Stimulated activated CD4-positive, alpha-beta T cell treated with anti-CD3 and anti-CD28 coated beads, Interleukin-15, amount 100 ng/mL, for 1 hour (primary cell): ENCODE measurements around the gene MAP3K5.
"Not testable (repeated sequence)": the region's sequence is repeated elsewhere in the genome, so short reads cannot be mapped to it uniquely, and the experiment has no call there.

Source experiments
- DNase-seq, 2 donors: peaks; one replicate each; pipeline ENCODE4 v3.0.0-alpha.2; 2020; ENCODE audit warnings: low read depth in 1 of 2, low spot score in 1 of 2

The MAP3K5 gene

DNA sequence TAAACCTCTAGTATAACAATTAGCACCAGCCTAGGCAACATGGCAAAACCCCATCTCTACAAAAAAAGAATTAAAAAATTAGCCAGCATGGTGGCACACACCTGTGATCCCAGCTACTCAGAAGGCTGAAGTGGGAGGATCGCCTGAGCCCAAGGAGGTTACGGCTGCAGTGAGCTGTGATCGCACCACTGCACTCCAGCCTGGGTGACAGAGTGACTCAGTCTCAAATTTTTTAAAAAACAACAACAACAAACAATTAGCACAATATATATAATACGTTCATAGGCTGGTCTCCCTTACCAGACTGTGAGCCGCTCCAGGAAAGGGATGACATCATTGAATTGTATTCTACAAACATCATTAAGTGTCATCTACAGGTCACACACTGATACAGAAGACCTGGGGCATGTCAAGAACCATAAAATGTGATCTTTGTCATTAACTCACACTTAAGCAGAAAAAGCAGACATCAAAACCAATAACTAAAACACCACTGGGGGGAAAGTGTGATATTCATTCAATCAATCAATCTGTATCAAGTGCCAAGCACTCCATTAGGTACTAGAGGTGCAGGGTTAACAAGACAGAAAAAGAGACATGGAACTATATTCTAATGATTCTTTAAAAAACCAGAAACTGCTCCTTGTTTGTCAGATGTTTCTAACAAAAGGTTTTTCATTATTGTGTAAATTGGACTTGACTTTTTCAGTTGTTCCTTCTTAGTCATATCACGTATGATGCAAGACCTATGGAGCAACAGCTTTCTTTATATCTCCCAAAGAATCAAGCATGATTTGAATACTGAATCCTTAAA, 17.8 kb downstream of the MAP3K5 start:
- DNase-seq: no peak

DNA sequence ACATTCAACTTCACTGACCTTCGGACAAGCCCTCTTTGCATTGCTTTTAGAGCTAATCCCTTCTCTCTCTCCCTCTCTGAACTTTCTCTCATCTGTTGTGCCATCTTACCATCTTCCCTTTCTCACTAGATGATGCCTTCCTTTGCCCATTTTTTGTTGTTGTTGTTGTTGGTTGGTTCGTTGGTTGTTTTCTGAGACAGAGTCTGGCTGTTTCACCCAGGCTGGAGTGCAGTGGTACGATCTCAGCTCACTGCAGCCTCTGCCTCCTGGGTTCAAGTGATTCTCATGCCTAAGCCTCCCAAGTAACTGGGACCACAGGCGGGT, 18.8 kb downstream of the MAP3K5 start:
- no peak for DNase-seq

DNA sequence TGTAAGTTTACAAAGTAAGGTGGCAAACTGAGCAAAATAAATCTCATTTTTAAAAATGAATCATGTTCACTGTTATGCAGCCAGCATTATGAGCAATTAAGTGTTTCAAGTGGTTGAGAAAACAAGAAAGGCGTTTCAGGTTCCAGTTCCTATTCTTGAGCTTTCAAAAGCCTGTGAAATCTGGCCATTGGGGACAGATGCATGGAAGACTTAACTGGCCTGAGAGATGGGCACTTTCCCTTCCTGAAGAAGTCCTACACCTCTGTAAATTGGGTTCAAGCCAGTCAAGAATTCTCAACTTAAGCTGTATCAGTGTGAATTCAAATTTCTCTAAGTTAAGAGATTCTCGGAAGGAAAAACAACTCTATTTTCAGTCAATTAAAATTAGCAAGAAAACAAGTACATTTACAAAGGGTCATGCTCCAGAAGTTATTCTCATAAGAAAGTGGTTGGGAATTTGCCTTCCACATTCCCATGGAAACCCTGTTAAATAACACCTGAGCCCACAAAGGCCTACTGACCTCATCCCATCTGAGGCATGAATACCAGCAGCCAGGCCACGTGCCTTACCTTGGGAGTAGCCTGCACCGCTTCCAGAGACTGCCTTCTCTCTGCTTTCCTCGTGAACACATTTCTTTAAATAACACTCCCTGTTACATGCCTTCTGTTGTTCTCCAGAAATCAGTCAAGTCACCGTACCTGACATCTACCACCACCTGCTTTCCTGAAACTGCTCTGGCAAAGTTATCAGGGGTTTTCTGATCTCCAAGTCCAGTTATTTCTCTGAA, 19.4 kb downstream of the MAP3K5 start:
- DNase-seq: no peak

DNA sequence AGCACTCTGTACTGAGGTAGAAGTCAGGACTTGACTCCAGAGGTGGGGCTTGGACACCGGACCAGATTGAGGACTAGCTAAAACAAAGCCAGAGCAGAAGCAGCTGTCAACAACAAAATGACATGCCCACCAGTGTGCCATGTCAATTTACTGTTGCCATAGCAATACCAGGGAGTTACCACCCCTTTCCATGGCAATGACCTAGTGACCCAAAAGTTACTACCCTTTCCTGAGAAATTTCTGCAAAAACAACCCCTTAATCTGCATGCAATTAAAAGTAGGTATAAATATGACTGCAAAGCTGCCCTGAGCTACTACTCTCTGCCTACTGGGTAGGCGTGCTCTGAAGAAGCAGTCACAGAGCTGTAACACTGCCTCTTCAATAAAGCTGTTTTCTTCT, 21.0 kb downstream of the MAP3K5 start:
- no peak for DNase-seq

DNA sequence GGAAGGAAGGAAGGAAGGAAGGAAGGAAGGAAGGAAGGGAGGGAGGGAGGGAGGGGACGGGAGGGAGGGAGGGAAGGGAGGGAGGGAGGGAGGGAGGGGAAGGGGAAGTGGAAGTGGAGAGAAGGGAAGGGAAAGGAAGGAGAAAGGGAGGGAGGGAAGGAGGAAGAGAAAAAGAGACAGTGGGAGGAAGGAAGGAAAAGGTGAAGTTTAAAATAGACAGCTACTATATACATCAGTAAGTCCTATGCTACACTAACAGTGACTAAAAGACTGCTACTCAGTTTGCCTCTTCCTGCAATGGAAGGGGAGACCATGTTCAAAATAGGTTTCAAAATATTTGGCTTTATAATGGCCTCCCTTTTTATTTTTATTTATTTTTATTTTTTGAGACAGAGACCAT, 22.5 kb downstream of the MAP3K5 start:
- no peak for DNase-seq

DNA sequence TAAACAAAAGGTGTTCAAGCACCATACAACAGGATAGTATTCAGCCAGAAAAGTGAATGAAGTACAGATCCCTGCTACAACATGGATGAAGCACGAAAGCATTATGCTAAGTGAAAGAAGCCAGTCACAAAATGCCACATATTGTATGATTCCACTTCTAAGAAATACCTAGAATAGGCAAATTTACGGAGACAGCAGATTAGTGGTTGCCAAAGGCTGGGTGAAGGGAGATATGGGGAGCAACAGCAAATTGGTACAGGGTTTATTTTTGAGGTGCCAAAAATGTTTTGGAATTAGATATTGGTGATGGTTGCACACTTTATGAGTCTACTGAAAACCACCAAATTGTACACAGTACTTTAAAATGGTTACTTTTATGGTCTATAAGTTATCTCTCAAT, 23.2 kb downstream of the MAP3K5 start:
- DNase-seq: no peak

DNA sequence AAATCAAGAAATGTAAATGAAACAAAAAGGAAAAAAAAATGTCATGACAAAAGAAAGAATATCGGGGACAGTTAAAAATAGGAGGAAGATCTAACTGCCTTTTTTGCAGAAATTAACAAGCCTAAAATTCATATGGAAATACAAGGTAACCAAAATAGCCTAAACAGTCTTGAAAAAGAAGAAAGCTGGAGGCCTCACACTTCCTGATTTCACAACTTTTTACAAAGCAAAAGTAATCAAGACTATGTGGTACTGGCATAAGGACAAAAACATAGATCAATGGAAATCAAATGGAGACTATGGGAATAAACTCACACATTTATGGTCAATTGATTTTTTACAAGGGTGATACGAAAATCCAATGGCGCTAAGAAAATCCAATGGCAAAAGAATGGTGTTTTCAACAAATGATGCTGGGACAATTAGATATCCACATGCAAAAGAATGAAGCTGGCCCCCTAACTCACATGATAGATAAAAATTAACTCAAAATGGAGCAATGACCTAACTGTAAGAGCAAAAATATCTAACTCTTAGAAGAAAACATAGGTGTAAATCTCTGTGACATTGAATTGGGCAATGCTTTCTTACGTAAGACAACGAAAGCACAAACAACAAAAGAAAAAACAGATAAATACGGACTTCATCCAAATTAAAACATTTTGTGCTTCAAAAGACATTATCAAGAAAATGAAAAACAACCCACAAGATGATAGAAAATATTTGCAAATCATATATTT, 24.5 kb downstream of the MAP3K5 start:
- no peak for DNase-seq

DNA sequence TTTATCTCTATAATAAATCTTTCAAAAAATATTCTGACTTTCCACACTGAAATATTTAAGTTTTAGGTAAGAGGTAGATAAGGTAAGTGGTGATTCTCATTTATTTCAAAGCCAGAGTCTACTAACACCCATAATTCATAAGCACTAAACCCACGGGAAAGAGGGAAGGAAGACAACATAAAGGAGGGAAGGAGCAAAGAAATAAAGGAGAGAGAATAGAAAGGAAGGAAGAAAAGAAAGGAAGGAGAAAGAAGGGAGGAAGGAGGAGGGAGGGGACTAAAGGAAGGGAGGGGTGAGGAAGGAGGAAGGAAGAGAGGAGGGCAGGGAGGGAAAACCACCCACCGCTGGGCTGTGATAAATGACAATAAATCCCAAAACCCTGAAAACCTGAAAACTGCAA, 25.2 kb downstream of the MAP3K5 start:
- no peak for DNase-seq

DNA sequence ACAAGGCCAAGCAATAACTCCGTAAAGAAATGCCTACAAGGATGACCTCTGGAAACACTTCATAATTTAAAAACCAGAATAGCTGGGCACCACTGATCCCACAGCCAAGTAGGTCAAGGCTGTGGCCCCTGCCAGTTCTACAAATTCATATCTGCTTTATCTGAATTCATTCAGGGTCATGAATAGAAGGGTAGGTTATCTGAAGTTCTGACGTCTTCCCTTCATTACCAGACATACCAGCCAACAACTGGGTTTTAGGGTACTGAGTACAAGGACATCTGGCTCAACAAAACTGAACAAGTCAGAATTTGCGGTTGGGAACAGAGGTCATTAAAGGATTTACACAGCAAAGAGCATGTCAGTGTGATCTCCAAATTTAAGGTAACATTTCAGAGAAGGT, 26.0 kb downstream of the MAP3K5 start:
- no peak for DNase-seq

DNA sequence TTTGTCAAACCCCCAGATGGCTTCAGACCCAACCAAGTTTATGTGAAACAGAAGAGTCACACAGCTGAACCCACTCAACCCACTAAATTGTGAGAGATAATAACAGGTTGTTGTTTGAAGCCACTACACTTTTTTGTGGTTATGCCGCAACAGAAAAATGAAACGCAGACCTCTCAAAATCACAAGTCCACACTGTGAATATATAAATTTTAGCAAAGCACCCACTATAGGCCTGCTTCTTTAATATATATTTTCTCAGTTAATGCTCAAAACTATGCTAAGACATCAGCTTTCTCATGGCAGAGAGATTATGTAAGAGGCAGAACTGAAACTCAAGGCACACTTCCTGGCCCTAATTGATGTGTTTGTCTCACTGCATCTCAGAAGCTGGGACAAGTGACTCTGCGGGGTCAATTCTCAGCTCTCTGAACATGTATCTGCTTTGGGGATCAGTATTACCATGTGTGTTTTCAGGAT, 27.7 kb downstream of the MAP3K5 start:
- DNase-seq: no peak

DNA sequence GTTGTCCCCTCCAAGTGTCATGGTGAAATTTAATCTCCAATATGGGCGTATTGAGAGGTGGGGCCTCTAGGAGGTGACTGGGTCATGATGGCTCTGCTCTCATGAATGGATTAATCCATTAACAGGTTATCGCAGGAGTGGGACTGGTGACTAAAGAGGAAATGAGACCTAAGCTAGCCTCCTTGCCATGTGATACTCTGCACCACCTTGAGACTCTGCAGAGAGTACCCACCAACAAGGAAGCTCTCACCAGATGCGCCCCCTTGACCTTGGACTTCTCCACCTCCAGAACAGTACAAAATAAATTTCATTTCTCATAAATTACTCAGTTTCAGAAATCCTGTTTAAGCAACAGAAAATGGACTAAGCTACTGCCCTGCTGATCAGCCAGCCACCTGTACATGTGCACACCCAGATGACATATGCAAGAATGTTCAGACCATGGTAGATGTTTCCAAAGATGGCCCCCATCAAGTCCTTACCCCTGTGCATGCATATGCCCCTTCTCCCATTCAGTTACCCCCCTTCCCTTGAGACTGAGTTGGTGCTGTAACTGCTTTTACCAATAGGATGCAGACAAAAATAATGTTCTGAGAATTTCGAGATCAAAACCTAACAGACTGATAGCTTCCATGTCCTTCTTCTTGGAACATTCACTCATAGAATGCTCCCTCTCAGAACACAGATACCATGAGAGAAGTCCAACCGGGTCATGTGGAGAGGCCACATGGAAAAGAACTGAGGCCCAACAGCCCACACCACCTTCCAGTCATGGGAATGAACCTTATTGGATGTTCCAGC, 28.4 kb downstream of the MAP3K5 start:
- no peak for DNase-seq

DNA sequence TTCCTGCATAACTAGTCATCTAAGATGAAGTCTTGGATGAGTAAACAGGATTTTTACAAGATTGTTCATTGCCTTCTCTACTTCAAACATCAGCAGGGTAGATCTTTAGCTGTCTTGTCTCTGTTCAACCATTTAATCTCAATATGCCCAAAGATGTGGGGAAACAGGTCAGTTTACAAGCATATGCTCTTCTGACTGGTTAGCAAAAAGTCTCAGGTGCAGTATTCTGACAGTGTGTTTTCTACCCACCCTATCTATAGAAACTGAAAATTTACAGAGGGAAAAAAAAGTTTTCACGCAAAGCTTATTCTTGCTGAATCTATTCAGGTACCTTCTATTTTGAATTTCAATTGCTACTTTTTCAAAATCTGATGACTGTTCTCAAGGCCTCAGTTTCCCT, 29.0 kb downstream of the MAP3K5 start:
- no peak for DNase-seq

DNA sequence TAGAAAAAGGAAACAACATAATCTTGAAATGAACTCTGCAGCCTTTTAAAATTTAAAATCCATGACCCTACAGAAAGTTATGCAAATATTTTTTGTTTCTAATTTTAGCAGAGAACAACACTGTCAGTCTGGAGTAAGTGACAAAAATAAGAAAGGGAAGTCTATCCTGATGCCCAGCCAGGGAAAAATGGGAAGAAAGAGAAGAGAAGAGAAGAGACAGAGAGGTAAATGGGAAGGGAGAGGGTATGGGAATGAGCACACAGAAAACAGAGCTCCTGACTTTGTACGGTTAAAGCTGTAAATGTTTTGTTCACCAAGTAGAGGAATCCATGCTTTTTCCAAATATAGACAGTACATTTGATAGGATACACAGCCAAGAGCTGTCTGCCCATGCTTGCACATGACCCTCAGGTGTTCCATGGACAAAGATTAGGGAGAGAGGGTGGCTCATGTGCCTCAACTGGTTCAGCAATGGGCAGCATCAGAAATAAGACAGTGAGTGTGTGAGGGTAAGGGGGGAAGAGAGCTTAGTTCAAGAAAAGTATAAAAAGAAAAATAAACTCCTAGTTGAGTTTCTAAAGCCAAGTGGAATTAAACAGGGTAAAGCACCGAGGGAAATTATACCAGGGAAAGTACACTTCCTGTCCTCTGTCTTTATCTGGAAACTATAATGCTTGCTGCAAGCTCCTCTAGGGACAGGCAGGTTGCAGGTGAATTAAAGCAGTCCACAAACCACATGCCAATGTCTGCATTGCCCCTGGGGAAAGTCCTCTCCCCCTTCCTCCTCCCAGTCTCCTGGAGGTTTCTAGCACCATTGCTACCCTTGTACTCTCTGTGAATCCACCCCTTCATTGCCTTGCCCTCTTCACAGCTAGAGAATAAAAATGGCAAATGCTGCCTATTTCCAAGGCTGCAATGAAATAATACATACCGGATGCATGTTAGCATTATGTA, 30.0 kb downstream of the MAP3K5 start:
- no peak for DNase-seq

DNA sequence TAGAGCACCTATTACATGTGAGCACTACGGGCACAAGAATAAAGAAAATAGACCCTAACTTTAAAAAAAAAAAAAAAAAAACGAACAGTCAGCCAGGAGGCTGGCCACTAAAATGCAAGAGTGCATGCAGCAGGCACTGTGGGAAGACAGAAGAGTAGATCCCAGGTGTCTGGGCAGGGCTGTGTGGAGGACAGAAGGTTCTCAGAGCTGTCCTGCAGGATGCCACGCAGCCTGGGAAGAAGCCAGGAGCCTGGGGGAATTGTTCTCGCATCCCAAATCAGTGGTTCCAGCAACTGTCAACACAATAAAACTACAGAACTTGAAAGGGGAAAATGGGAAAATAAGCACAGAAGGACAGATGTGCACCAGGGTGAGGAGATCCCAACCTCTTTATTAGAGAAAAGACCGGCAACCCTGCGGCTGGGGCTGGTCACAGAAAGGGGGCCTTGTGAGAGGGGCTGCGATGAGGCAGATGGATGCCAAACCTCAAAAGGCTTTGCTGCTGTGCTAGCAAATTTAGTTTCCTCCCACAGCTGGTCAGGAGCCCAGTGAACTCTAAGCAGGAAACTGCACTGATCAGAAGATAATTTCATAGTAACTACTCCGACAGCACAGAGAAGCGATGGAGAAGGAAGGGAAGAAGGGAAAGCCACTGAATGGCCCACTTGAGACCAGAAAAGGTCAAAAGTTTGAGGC, 30.9 kb downstream of the MAP3K5 start:
- no peak for DNase-seq

DNA sequence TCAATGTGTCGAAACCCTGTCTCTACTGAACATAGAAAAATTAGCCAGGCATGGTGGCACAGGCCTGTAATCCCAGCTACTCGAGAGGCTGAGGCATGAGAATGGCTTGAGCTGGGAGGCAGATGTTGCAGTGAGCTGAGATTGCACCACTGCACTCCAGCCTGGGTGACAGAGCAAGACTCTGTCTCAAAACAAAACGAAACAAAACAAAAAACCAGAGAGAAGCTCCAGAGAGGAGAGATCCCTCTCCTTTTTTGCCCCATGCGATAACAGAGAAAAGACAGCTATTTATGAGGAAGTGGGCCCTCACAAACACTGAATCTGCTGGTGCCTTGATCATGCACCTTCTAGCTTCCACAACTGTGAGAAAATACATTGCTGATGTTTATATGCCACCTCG, 31.5 kb downstream of the MAP3K5 start:
- not testable (repeated sequence) for DNase-seq

DNA sequence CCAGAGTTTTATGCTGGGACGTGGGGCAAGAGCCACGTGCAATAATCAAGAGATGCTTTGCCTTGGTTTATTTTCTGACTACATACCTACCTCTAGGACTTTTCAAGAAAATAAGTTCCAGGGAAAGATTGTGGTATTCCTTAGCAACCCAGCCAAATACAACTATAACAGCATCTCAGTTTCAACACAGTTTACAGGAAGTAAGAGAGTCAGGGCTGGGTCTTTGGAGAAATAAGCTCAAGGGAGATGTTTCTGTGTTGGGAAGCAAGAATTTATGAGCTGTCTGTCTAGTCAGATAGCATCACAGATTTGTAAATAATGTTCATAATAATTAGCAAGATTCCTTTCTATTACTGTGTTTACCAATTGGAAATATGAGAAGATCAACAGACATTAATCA, 35.1 kb downstream of the MAP3K5 start:
- no peak for DNase-seq

DNA sequence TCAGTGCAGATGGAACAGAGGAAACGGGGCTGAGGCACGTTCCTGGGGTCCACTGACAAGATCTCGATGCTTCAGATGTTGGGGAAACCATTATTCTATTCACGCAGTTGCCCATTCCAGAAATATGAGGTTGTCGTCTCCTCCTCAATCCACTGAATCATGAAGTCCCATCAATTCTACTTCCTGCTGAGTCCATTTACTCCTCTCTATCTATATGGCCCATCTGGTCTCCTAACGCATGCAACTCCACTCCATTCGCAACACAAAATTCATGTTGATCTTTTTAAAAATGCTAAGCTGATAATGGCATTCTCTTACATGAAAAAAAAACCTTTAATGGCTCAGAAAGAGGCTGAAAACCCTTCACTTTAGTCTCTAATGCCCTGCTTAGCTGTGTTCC, 37.5 kb downstream of the MAP3K5 start:
- no peak for DNase-seq

DNA sequence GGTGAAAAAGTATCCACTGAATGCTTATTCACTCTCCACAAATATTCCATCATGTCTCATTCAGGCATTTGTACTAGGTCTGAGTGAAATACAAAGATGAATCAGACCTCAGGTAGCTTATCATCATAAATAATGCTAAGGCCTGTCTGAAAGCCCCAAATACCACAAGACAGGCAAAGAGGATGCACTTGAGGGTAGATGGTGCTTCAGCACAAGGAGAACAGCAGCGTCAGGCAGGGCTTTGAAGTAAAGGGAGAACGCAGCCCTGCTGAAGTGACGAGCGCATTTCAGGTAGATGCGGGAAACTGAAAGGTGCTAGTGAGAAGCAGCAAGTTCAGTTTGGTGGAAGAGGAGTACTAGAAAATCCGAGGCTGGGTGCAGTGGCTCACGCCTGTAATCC, 38.7 kb downstream of the MAP3K5 start:
- DNase-seq: peak; percentile 4 to 26

DNA sequence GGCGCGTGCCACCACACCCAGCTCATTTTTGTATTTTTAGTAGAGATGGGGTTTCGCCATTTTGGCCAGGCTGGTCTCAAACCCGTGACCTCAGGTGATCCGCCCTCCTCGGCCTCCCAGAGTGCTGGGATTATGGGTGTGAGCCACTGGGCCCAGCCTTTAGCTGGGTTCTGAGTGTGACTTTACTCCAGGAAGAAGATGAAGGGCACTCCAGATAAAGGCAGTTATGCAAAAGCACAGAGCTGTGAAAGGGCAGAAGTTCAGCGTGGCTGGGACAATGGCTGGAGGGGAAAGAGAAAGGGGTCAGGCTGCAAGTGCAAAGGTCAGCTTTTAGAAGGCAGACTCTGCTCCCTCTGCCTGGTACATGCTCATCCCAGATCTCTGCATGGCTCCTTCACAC, 39.7 kb downstream of the MAP3K5 start:
- DNase-seq: no peak
